GF-D8 (cell line): ENCODE results near the gene PHKG1.
A peak's percentile ranks its signal among the peaks of the same experiment; 100 is the strongest.
"Not testable (repeated sequence)": the region's sequence is repeated elsewhere in the genome, so short reads cannot be mapped to it uniquely, and the experiment has no call there.

ENCODE experiments used
- DNase-seq: peaks from one replicate; lab custom pipeline; 2025; lab: John Stamatoyannopoulos, UW

The PHKG1 gene

GRCh38 chr7:56045758-56046157 lies 47.0 kb downstream of the PHKG1 start:
- not testable (repeated sequence) for DNase-seq

- DNase-seq, result no peak
Measured at GRCh38 chr7:56040730-56041129, 52.0 kb downstream of the PHKG1 start.

GRCh38 chr7:56033671-56034432 lies 58.9 kb downstream of the PHKG1 start:
- DNase-seq, result peak; percentile 95

GRCh38 chr7:56032578-56032977 lies 60.2 kb downstream of the PHKG1 start:
- DNase-seq, result not testable (repeated sequence)

GRCh38 chr7:56031556-56031955 lies 61.2 kb downstream of the PHKG1 start:
- DNase-seq, result not testable (repeated sequence)

GRCh38 chr7:56030340-56030739 lies 62.4 kb downstream of the PHKG1 start:
- no peak for DNase-seq
